ENCODE results near the gene ZDHHC24.

- TF ChIP-seq CTCF (IDR thresholded peaks at IDR 0.05 in 4 of 5, conservative IDR thresholded peaks at IDR 0.05 in 1 of 5) (no peak), POLR2A (IDR thresholded peaks at IDR 0.05) (no peak)
Observed at GRCh38 chr11:66559866-66560676, 14.2 kb upstream of the ZDHHC24 start.
